Thymus (tissue), 2 donors: ENCODE data around the gene MKNK2. TPM values are rescaled to one million over a fixed set of nuclear protein-coding genes. Genes with fewer than 3 reads are reported as not detected.

Source experiments
- polyA plus RNA-seq: library from polyadenylated mRNA; stranded (reverse); fragments of 200-250 nt; gene quantifications from one replicate; pipeline ENCODE4 v1.2.3, GENCODE V29; 2013
- total RNA-seq: library from RNA; stranded (reverse); fragments of 120-200 nt; gene quantifications from one replicate; pipeline ENCODE4 v1.2.4, GENCODE V29; 2013
- donor health status: healthy.

Gene MKNK2
- total and polyA plus RNA-seq, 2 donors, result 59.4 to 97.9 TPM

Other genes with a start within 250 kb of the MKNK2 start
- gene ATP8B3, start 239.0 kb downstream of the MKNK2 start, total RNA-seq, result 1.3 TPM
- gene ATP8B3, start 239.0 kb downstream of the MKNK2 start, polyA plus RNA-seq, result 3.6 TPM
- 3.8 TPM for gene REXO1, start 202.8 kb downstream of the MKNK2 start, total RNA-seq
- 28.7 TPM for gene REXO1, start 202.8 kb downstream of the MKNK2 start, polyA plus RNA-seq
- 3.2 TPM for gene KLF16, start 187.7 kb downstream of the MKNK2 start, total RNA-seq
- gene KLF16, start 187.7 kb downstream of the MKNK2 start, polyA plus RNA-seq, result 8.4 TPM
- gene ABHD17A, start 165.7 kb downstream of the MKNK2 start, total RNA-seq, result 97.4 TPM
- gene ABHD17A, start 165.7 kb downstream of the MKNK2 start, polyA plus RNA-seq, result 90.4 TPM
- 2.0 TPM for gene ADAT3, start 145.8 kb downstream of the MKNK2 start, total RNA-seq
- 4.5 TPM for gene ADAT3, start 145.8 kb downstream of the MKNK2 start, polyA plus RNA-seq
- gene SCAMP4, start 145.8 kb downstream of the MKNK2 start, total RNA-seq, result 9.2 TPM
- gene SCAMP4, start 145.8 kb downstream of the MKNK2 start, polyA plus RNA-seq, result 21.9 TPM
- 52.0 TPM for gene CSNK1G2, start 110.1 kb downstream of the MKNK2 start, total RNA-seq
- 80.9 TPM for gene CSNK1G2, start 110.1 kb downstream of the MKNK2 start, polyA plus RNA-seq
- gene BTBD2, start 35.5 kb downstream of the MKNK2 start, total RNA-seq, result 18.0 TPM
- 36.9 TPM for gene BTBD2, start 35.5 kb downstream of the MKNK2 start, polyA plus RNA-seq
- gene MOB3A, start 45.1 kb upstream of the MKNK2 start, total RNA-seq, result 20.0 TPM
- gene MOB3A, start 45.1 kb upstream of the MKNK2 start, polyA plus RNA-seq, result 29.7 TPM
- gene IZUMO4, start 45.7 kb upstream of the MKNK2 start, total RNA-seq, result 5.1 TPM
- gene IZUMO4, start 45.7 kb upstream of the MKNK2 start, polyA plus RNA-seq, result 37.8 TPM
- gene AP3D1, start 100.3 kb upstream of the MKNK2 start, total RNA-seq, result 32.5 TPM
- 80.1 TPM for gene AP3D1, start 100.3 kb upstream of the MKNK2 start, polyA plus RNA-seq
- gene DOT1L, start 112.7 kb upstream of the MKNK2 start, total RNA-seq, result 3.4 TPM
- gene DOT1L, start 112.7 kb upstream of the MKNK2 start, polyA plus RNA-seq, result 9.9 TPM
- gene PLEKHJ1, start 185.1 kb upstream of the MKNK2 start, total RNA-seq, result 62.0 TPM
- gene PLEKHJ1, start 185.1 kb upstream of the MKNK2 start, polyA plus RNA-seq, result 97.7 TPM
- gene SF3A2, start 185.6 kb upstream of the MKNK2 start, total RNA-seq, result 18.7 TPM
- 51.1 TPM for gene SF3A2, start 185.6 kb upstream of the MKNK2 start, polyA plus RNA-seq
- gene AMH, start 198.1 kb upstream of the MKNK2 start, total RNA-seq, result 0.61 TPM
- gene AMH, start 198.1 kb upstream of the MKNK2 start, polyA plus RNA-seq, result 2.2 TPM
- gene JSRP1, start 205.2 kb upstream of the MKNK2 start, total RNA-seq, result 0.90 TPM
- gene JSRP1, start 205.2 kb upstream of the MKNK2 start, polyA plus RNA-seq, result 1.3 TPM
- 0.05 TPM for gene PEAK3, start 230.9 kb upstream of the MKNK2 start, total RNA-seq
- 0.34 TPM for gene PEAK3, start 230.9 kb upstream of the MKNK2 start, polyA plus RNA-seq